K562 (cell line): Measurements from ENCODE around the gene SUCNR1. TPM values are rescaled to one million over a fixed set of nuclear protein-coding genes. Genes with fewer than 3 reads are reported as not detected.

Experiments
- CREBBP ChIP-seq: IDR thresholded peaks from one replicate; pipeline ENCODE4 v1.6.1; 2012; ENCODE audit warnings: low read depth, mild to moderate bottlenecking, control low read depth, inconsistent platforms, low read length
- ZC3H4 ChIP-seq: sonication (generic); formaldehyde crosslinking; IDR thresholded peaks from 2 replicates; pipeline ENCODE4 v1.9.0; 2021; ENCODE audit warnings: missing genetic modification reagents, borderline replicate concordance
- ZNF239 ChIP-seq: fragments of 250-450 bp; sonication (Bioruptor Pico); IDR thresholded peaks from 2 replicates; pipeline ENCODE4 v1.4.0; 2020; ENCODE audit warnings: mild to moderate bottlenecking
- ZNF316 ChIP-seq: fragments of 450-650 bp; IDR thresholded peaks from 2 replicates; pipeline ENCODE4 v1.6.1; 2016
- polyA plus RNA-seq, 8 experiments: library from polyadenylated mRNA; depleted of rRNA in 4 of 8; stranded (reverse) in 5 of 8; unstranded in 3 of 8; fragments of >200 nt; fragmentation: Nextera tagmentation in 2 of 8; fragmentation: Illumina TruSeq in 1 of 8; extraction: Ambion mirVana in 2 of 8; extraction: Trizol in 1 of 8; gene quantifications; 2 replicates each; pipeline versions ENCODE4 v1.2.1 to v1.2.3, GENCODE V29; 2011 to 2014; ENCODE audit warnings: inconsistent platforms in 1 of 8, missing spikeins in 1 of 8
- total RNA-seq, 7 experiments: library from RNA; depleted of rRNA in 6 of 7; stranded (reverse); fragments of >200 nt in 6 of 7; fragmentation: Illumina TruSeq in 2 of 7; extraction: Trizol in 2 of 7; gene quantifications; 2 replicates each; pipeline versions ENCODE4 v1.2.1 to v1.2.3, GENCODE V29; 2011 to 2021; ENCODE audit warnings: low replicate concordance in 1 of 7
- TF ChIP-seq, protein P1 (sequence below): fragments of 450-650 bp; conservative IDR thresholded peaks from 2 replicates; pipeline ENCODE4 v1.6.1; 2016; ENCODE audit warnings: missing genetic modification characterization, low read depth, mild to moderate bottlenecking, missing compliant biosample characterization, moderate library complexity
- TF ChIP-seq, protein P2 (sequence below): IDR thresholded peaks from 2 replicates; pipeline ENCODE4 v1.6.1; 2011; ENCODE audit not compliant: insufficient read length; ENCODE audit errors: extremely low read depth
- TF ChIP-seq, protein P3 (sequence below), 3 experiments: fragments of 200-800 bp in 1 of 3; fragments of 250-450 bp in 1 of 3; fragments of 450-650 bp in 1 of 3; sonication (Bioruptor Pico) in 1 of 3; sonication (Bioruptor generic) in 1 of 3; formaldehyde crosslinking in 1 of 3; IDR thresholded peaks; 2 replicates each; pipeline versions ENCODE4 v1.6.1 to v1.8.0; 2016 to 2022; ENCODE audit warnings: mild to moderate bottlenecking in 2 of 3, missing genetic modification characterization in 2 of 3, missing compliant biosample characterization in 1 of 3, moderate library complexity in 1 of 3

The SUCNR1 gene
- total and polyA plus RNA-seq, 9 of the 15 experiments (the other 6 are each of a cell fraction or from before 2014, with no cell fraction given): 0.04 to 0.54 (median 0.13) TPM

DNA sequence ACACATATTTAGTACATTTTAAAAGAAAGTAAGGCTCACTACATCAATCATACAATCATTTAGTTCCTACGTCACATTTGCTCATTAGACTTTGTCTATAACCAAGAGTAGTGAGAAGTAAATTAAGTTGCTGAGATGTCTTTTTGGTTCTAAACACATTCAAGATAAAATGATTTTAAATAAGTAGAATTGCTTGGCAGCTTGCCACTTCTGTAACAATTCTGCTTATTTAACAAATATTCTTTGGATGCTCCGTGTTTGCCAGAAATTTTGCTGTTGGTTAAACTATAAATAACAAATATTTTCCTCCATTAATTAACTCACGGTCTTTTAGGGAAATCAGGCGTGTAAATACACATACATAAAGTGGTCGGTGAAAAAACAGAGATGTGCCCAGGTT, 18.3 kb downstream of the SUCNR1 start (continued):
- TF ChIP-seq, protein P1, sequence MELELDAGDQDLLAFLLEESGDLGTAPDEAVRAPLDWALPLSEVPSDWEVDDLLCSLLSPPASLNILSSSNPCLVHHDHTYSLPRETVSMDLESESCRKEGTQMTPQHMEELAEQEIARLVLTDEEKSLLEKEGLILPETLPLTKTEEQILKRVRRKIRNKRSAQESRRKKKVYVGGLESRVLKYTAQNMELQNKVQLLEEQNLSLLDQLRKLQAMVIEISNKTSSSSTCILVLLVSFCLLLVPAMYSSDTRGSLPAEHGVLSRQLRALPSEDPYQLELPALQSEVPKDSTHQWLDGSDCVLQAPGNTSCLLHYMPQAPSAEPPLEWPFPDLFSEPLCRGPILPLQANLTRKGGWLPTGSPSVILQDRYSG (tag): no peak
- TF ChIP-seq ZNF239 (CRISPR knock-in tag): no peak
- no peak for TF ChIP-seq CREBBP
- no peak for TF ChIP-seq ZC3H4
- TF ChIP-seq, protein P2, sequence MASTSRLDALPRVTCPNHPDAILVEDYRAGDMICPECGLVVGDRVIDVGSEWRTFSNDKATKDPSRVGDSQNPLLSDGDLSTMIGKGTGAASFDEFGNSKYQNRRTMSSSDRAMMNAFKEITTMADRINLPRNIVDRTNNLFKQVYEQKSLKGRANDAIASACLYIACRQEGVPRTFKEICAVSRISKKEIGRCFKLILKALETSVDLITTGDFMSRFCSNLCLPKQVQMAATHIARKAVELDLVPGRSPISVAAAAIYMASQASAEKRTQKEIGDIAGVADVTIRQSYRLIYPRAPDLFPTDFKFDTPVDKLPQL: no peak
- 0 out of 2 replicates have a peak, but pooled peaks have one; percentile 5 for TF ChIP-seq ZNF316
- TF ChIP-seq, protein P3, sequence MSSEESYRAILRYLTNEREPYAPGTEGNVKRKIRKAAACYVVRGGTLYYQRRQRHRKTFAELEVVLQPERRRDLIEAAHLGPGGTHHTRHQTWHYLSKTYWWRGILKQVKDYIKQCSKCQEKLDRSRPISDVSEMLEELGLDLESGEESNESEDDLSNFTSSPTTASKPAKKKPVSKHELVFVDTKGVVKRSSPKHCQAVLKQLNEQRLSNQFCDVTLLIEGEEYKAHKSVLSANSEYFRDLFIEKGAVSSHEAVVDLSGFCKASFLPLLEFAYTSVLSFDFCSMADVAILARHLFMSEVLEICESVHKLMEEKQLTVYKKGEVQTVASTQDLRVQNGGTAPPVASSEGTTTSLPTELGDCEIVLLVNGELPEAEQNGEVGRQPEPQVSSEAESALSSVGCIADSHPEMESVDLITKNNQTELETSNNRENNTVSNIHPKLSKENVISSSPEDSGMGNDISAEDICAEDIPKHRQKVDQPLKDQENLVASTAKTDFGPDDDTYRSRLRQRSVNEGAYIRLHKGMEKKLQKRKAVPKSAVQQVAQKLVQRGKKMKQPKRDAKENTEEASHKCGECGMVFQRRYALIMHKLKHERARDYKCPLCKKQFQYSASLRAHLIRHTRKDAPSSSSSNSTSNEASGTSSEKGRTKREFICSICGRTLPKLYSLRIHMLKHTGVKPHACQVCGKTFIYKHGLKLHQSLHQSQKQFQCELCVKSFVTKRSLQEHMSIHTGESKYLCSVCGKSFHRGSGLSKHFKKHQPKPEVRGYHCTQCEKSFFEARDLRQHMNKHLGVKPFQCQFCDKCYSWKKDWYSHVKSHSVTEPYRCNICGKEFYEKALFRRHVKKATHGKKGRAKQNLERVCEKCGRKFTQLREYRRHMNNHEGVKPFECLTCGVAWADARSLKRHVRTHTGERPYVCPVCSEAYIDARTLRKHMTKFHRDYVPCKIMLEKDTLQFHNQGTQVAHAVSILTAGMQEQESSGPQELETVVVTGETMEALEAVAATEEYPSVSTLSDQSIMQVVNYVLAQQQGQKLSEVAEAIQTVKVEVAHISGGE (CRISPR knock-in tag; IDR thresholded peaks at IDR 0.05): no peak
- TF ChIP-seq, all 486 proteins: peak for 2
